Lower leg skin (tissue), 4 donors: ENCODE results near the gene RRAD. TPM values are rescaled to one million over a fixed set of nuclear protein-coding genes. Genes with fewer than 3 reads are reported as not detected.

ENCODE experiments used
- DNase-seq, 2 donors: peaks; one replicate each; pipeline ENCODE4 v3.0.0-alpha.2; 2019; ENCODE audit warnings: low spot score in 2 of 2
- H3K4me3 ChIP-seq: fragments of 200-600 bp; sonication (generic); 2 replicates; pipeline ENCODE4 v1.5.1; 2017; ENCODE audit warnings: mild to moderate bottlenecking, low read depth; ENCODE audit not compliant: poor library complexity, severe bottlenecking
- CTCF ChIP-seq, 3 donors: fragments of 450-650 bp; IDR thresholded peaks; one replicate each; pipeline ENCODE4 v1.5.1; 2016; ENCODE audit warnings: antibody characterized with exemption in 3 of 3, mild to moderate bottlenecking in 3 of 3, moderate library complexity in 2 of 3
- POLR2A ChIP-seq, 2 donors: fragments of 450-650 bp; IDR thresholded peaks; one replicate each; pipeline ENCODE4 v1.6.1; 2016 to 2017; ENCODE audit warnings: antibody characterized with exemption in 2 of 2, mild to moderate bottlenecking in 1 of 2, moderate library complexity in 1 of 2
- WGBS, 2 donors: methylation state at CpG; one replicate each; pipeline ENCODE4 v1.1.5; 2018; 5-methylcytosine and 5-hydroxymethylcytosine counted together
- intact Hi-C: fragments of 100-400 bp; cut with DNase I; formaldehyde crosslinking; loops from one replicate; pipeline ENCODE4 v1.15.0; 2023; ENCODE audit warnings: low total_unique reads
- total RNA-seq, 4 donors: library from RNA; depleted of rRNA; stranded (reverse); fragments of >200 nt; gene quantifications; one replicate each; pipeline ENCODE4 v1.1.0, GENCODE V29; 2016

The RRAD gene
- total RNA-seq, 4 donors from 2014 or later: 5.9 to 34.3 (median 17.4) TPM

GRCh38 chr16:66903544-66904427 is 21.5 kb downstream of the RRAD start:
- intact Hi-C loops: no loop called here
- TF ChIP-seq POLR2A (IDR thresholded peaks at IDR 0.05): no peak
- TF ChIP-seq CTCF (IDR thresholded peaks at IDR 0.05): no peak

GRCh38 chr16:66902648-66903543 is 22.4 kb downstream of the RRAD start:
- no peak overlapping the region for H3K4me3 ChIP-seq
- DNase-seq: no peak
- intact Hi-C loops: no loop called here
- 77 to 79% methylated on average over 13 to 14 of the region's 14 CpGs for WGBS, 2 donors
- TF ChIP-seq POLR2A (IDR thresholded peaks at IDR 0.05): no peak

More at GRCh38 chr16:66903544-66904427, 21.5 kb downstream of the RRAD start:
- H3K4me3 ChIP-seq: no peak overlapping the region
- WGBS, 2 donors: 73% methylated on average over 5 to 11 of the region's 11 CpGs
- no peak for DNase-seq

GRCh38 chr16:66901626-66902025 is 23.7 kb downstream of the RRAD start:
- TF ChIP-seq POLR2A (IDR thresholded peaks at IDR 0.05) (no peak), CTCF (IDR thresholded peaks at IDR 0.05) (no peak)
- intact Hi-C loops: no loop called here
- 88 to 91% methylated on average over 7 to 10 of the region's 10 CpGs for WGBS, 2 donors
- H3K4me3 ChIP-seq: no peak overlapping the region
- no peak for DNase-seq

- DNase-seq: no peak
- WGBS, 2 donors: 31 to 51% methylated on average over 7 of the region's 7 CpGs
- no peak overlapping the region for H3K4me3 ChIP-seq
- intact Hi-C loops: no loop called here
- TF ChIP-seq CTCF (IDR thresholded peaks at IDR 0.05) (no peak), POLR2A (IDR thresholded peaks at IDR 0.05) (no peak)
These were observed 24.5 kb downstream of the RRAD start for GRCh38 chr16:66900721-66901441.

GRCh38 chr16:66899945-66900710 is 25.2 kb downstream of the RRAD start:
- TF ChIP-seq CTCF (IDR thresholded peaks at IDR 0.05) (no peak), POLR2A (IDR thresholded peaks at IDR 0.05) (no peak)
- intact Hi-C loops: loop anchor here (10.0 kb wide), 1 partner anchor 75 kb away; no protein-coding TSS in a partner anchor
- WGBS, 2 donors: 37 to 46% methylated on average over 9 of the region's 9 CpGs
- peak in 1 of 2 donors; percentile 56 for DNase-seq
- no peak overlapping the region for H3K4me3 ChIP-seq
